Measurements from ENCODE around the gene WWC1. TPM values are rescaled to one million over a fixed set of nuclear protein-coding genes. Genes with fewer than 3 reads are reported as not detected.

WWC1 gene
- total and polyA plus RNA-seq, 9 of the 15 experiments (the other 6 are each of a cell fraction or from before 2014, with no cell fraction given), result under 0.01 to 0.54 (median 0.42) TPM; not detected in 6

DNA sequence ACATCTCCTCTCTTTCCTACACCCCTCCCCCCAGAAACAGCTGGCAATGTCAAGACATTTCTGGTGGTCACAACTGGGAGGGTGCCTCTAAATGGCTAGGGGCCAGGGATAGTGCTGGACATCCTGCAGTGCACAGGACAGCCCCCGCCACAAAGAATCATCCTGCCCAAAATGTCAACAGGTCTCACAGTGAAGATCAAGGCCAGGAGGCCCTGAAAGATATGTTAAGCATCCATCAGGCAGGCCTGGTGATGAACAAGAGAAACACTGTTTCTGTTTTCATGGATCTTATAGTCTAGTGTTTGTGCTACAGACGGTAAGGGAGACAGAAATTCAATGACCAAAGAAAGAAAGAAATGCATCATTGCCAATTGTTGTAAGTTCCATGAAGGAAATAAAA lies 45.9 kb downstream of the WWC1 start (continued):
- TF ChIP-seq MNT (conservative IDR thresholded peaks at IDR 0.05), result no peak
- TF ChIP-seq FIP1L1 (IDR thresholded peaks at IDR 0.05; ENCODE audit: low read depth, low read length, poor library complexity, severe bottlenecking), result no peak

DNA sequence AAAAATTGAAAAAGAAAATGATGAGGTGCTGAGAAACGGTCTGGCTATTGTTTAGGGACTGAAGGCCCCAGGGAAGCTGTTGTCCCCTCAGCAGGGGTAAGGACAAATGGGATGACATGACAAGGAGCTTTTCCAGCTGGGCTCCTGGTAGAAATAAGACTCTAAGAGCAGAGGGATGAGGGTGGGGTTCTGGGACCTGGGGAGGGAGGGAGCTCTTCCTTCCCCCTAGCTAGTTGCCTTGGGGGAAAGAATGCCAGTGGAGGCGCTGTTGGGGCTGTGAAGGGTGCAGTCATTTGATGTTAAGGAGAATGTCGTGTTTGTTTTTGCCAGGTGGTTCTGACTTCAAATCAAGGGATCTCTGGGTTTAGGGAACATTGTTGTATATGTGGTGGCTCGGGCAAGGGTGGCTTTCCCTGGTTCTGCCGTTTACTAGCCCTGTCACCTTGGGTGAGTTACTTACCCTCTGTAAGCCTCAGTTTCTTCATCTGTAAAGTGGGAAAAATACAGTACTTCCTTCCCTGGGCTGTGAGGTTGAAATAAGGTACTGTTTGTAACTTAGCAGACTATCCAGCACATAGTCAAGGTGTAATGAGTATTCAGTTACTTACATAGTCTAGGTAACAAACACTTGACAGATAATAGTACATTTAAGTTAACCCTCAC lies 47.8 kb downstream of the WWC1 start:
- FAIRE-seq, result no peak

More for the DNA sequence above, 47.8 kb downstream of the WWC1 start:
- Histone ChIP-seq H3K27ac (ENCODE audit: extremely low read depth, low read depth, low read length) (no peak overlapping the region), H3K9me1 (ENCODE audit: control insufficient read depth, insufficient read depth, low read length) (no peaks in the 10 kb centered on the region), H3K27me3 (ENCODE audit: control insufficient read depth in 2 of 2, insufficient read depth in 2 of 2, low read length in 2 of 2) (peaks cover 2 to 6% of the 10 kb centered on the region in 2 experiments; a peak in 3 of 5 replicates), H3K4me3 (no peak overlapping the region), H3K4me2 (ENCODE audit: insufficient read depth, low read length) (no peak overlapping the region), H2AFZ (ENCODE audit: low read depth, low read length) (no peak overlapping the region), H3K9ac (ENCODE audit: insufficient read depth in 1 of 2, low read depth in 2 of 2, low read length in 2 of 2) (no peak overlapping the region), H3K36me3 (ENCODE audit: control insufficient read depth, insufficient read depth, low read length) (no peaks in the 10 kb centered on the region), H3K9me3 (replicated peaks; ENCODE audit: control insufficient read depth, insufficient read depth, low read depth, low read length) (no peaks in the 10 kb centered on the region), H3K4me1 (replicated peaks in 1 of 2; ENCODE audit: control insufficient read depth in 2 of 2, insufficient read depth in 2 of 2, low read length in 2 of 2) (no peaks in the 10 kb centered on the region), H4K20me1 (replicated peaks; ENCODE audit: control insufficient read depth, insufficient read depth, low read length) (0 out of 2 replicates have a peak, but pooled peaks cover 4% of the 10 kb centered on the region), H3K79me2 (ENCODE audit: control insufficient read depth, insufficient read depth, low read length) (no peaks in the 10 kb centered on the region)
- ChIA-PET CTCF (ENCODE audit: low intra/inter-chr PET ratio) (no interaction called here), POLR2A (no interaction called here)
- DNase-seq (ENCODE audit: extremely low read depth in 1 of 4, low spot score in 3 of 4) (peak in 2 of 4 experiments; percentile 8 to 28), ATAC-seq (peak; percentile 71)
- BruUV-seq (replicated peaks), result no TSS peak
- intact Hi-C loops (cut with micrococcal nuclease) (no loop called here), in situ Hi-C loops (cut with MboI) (no loop called here)
- TF ChIP-seq HNRNPLL (IDR thresholded peaks at IDR 0.05; ENCODE audit: low read depth, low read length, poor library complexity, severe bottlenecking) (no peak), BCOR (IDR thresholded peaks at IDR 0.05) (0 out of 2 replicates have a peak, but pooled peaks have one; percentile 30), ZNF212 (CRISPR knock-in tag; IDR thresholded peaks at IDR 0.05) (no peak), ZNF165 (CRISPR knock-in tag; IDR thresholded peaks at IDR 0.05; ENCODE audit: borderline replicate concordance) (no peak), ZNF224 (CRISPR knock-in tag; IDR thresholded peaks at IDR 0.05) (no peak), ZNF3 (CRISPR knock-in tag; IDR thresholded peaks at IDR 0.05) (no peak), GATA2 (CRISPR knock-in tag; IDR thresholded peaks at IDR 0.05) (no peak), RBM25 (IDR thresholded peaks at IDR 0.05; ENCODE audit: low read depth, low read length, severe bottlenecking) (peak; percentile 83), CTCF (IDR thresholded peaks at IDR 0.05 in 2 of 3, conservative IDR thresholded peaks at IDR 0.05 in 1 of 3; ENCODE audit: insufficient read depth in 2 of 3, low read depth in 1 of 3, low read length in 3 of 3) (peak in 2 of 3 experiments; percentile 14 to 39; a peak in 2 of 6 replicates)
- TF ChIP-seq, protein P1, sequence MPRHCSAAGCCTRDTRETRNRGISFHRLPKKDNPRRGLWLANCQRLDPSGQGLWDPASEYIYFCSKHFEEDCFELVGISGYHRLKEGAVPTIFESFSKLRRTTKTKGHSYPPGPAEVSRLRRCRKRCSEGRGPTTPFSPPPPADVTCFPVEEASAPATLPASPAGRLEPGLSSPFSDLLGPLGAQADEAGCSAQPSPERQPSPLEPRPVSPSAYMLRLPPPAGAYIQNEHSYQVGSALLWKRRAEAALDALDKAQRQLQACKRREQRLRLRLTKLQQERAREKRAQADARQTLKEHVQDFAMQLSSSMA (CRISPR knock-in tag; IDR thresholded peaks at IDR 0.05), result no peak
- WGBS (ENCODE audit: insufficient coverage, low coverage, missing lambda C conversion rate), result 0% methylated on average over 5 of the region's 5 CpGs

Measured in K562 (cell line).